Peyer's patch (tissue), 4 donors: ENCODE data around the gene TDRD12. TPM values are rescaled to one million over a fixed set of nuclear protein-coding genes. Genes with fewer than 3 reads are reported as not detected.

Source experiments
- DNase-seq, 3 donors: peaks; one replicate each; pipeline ENCODE4 v3.0.0-alpha.2; 2017 to 2019
- H3K27ac ChIP-seq, 4 donors: fragments of 200-600 bp; sonication (generic); one replicate each; pipeline ENCODE4 v1.5.1; 2016 to 2019
- H3K27me3 ChIP-seq, 2 donors: fragments of 200-600 bp; sonication (generic); one replicate each; pipeline ENCODE4 v1.5.1; 2019
- H3K36me3 ChIP-seq, 3 donors: fragments of 200-600 bp; sonication (generic); one replicate each; pipeline ENCODE4 v1.5.1; 2016 to 2019
- H3K4me1 ChIP-seq, 4 donors: fragments of 200-600 bp; sonication (generic); one replicate each; pipeline ENCODE4 v1.5.1; 2016 to 2019
- H3K4me3 ChIP-seq, 4 donors: fragments of 200-600 bp; sonication (generic); 1 replicate in 3 of 4; 2 replicates in 1 of 4; pipeline ENCODE4 v1.5.1; 2016 to 2019; ENCODE audit warnings: mild to moderate bottlenecking in 1 of 4
- H3K9me3 ChIP-seq, 4 donors: fragments of 200-600 bp; sonication (generic); one replicate each; pipeline ENCODE4 v1.5.1; 2016 to 2019; ENCODE audit warnings: mild to moderate bottlenecking in 1 of 4
- POLR2A ChIP-seq, 2 donors: fragments of 450-650 bp; IDR thresholded peaks; one replicate each; pipeline ENCODE4 v1.5.1; 2017; ENCODE audit warnings: antibody characterized with exemption in 2 of 2, mild to moderate bottlenecking in 2 of 2, moderate library complexity in 2 of 2
- total RNA-seq, 4 donors: library from RNA; depleted of rRNA; stranded (reverse); fragments of >200 nt; gene quantifications; one replicate each; pipeline ENCODE4 v1.1.0, GENCODE V29; 2016
- TF ChIP-seq, protein P1 (sequence below), 6 experiments: fragments of 450-650 bp in 4 of 6; fragments of 200-600 bp in 2 of 6; sonication (generic) in 1 of 6; IDR thresholded peaks; one replicate each; pipeline ENCODE4 v1.5.1; 2017 to 2019; ENCODE audit warnings: antibody characterized with exemption in 6 of 6, mild to moderate bottlenecking in 3 of 6, moderate library complexity in 1 of 6

TDRD12 gene
- 1 to 10 TPM in 1 of 4 donors, not detected in 3; 1.7 TPM for total RNA-seq

GRCh38 chr19:32719611-32720059, at the start of gene TDRD12:
TSS of gene TDRD12 (plus strand) at chr19:32719767. CDS start at chr19:32720073, 306 bp downstream.
- Histone ChIP-seq H3K36me3 (peaks cover 0 to 8% (median 0%) of the 10 kb centered on the region in 3 donors), H3K9me3 (no peaks in the 10 kb centered on the region), H3K27me3 (no peaks in the 10 kb centered on the region), H3K4me3 (no peak within 1 kb of the TSS), H3K4me1 (no peaks in the 10 kb centered on the region), H3K27ac (no peak within 1 kb of the TSS)
- TF ChIP-seq POLR2A (IDR thresholded peaks at IDR 0.05) = no peak
- no peak for DNase-seq

GRCh38 chr19:32671883-32672593, 47.5 kb upstream of the TDRD12 start:
- no peak for TF ChIP-seq POLR2A (IDR thresholded peaks at IDR 0.05)
- TF ChIP-seq, protein P1, sequence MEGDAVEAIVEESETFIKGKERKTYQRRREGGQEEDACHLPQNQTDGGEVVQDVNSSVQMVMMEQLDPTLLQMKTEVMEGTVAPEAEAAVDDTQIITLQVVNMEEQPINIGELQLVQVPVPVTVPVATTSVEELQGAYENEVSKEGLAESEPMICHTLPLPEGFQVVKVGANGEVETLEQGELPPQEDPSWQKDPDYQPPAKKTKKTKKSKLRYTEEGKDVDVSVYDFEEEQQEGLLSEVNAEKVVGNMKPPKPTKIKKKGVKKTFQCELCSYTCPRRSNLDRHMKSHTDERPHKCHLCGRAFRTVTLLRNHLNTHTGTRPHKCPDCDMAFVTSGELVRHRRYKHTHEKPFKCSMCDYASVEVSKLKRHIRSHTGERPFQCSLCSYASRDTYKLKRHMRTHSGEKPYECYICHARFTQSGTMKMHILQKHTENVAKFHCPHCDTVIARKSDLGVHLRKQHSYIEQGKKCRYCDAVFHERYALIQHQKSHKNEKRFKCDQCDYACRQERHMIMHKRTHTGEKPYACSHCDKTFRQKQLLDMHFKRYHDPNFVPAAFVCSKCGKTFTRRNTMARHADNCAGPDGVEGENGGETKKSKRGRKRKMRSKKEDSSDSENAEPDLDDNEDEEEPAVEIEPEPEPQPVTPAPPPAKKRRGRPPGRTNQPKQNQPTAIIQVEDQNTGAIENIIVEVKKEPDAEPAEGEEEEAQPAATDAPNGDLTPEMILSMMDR (IDR thresholded peaks at IDR 0.05) = no peak
- H3K4me1 ChIP-seq = peaks cover 3 to 46% (median 13%) of the 10 kb centered on the region in 4 donors
- H3K36me3 ChIP-seq = no peaks in the 10 kb centered on the region
- no peak overlapping the region for H3K27ac ChIP-seq
- H3K27me3 ChIP-seq = no peaks in the 10 kb centered on the region
- no peaks in the 10 kb centered on the region for H3K9me3 ChIP-seq
- no peak overlapping the region for H3K4me3 ChIP-seq
- no peak for DNase-seq

- Histone ChIP-seq H3K9me3 (no peaks in the 10 kb centered on the region), H3K4me1 (peaks cover 3 to 48% (median 13%) of the 10 kb centered on the region in 4 donors), H3K4me3 (no peak overlapping the region), H3K27me3 (no peaks in the 10 kb centered on the region), H3K27ac (no peak overlapping the region), H3K36me3 (no peaks in the 10 kb centered on the region)
- TF ChIP-seq POLR2A (IDR thresholded peaks at IDR 0.05) = no peak
- TF ChIP-seq, protein P1 (IDR thresholded peaks at IDR 0.05) = no peak
- DNase-seq = no peak
Measured at GRCh38 chr19:32672841-32673240, 46.7 kb upstream of the TDRD12 start.

GRCh38 chr19:32673573-32673972, 46.0 kb upstream of the TDRD12 start:
- TF ChIP-seq, protein P1 (IDR thresholded peaks at IDR 0.05) = no peak
- TF ChIP-seq POLR2A (IDR thresholded peaks at IDR 0.05) = no peak
- Histone ChIP-seq H3K27ac (no peak overlapping the region), H3K27me3 (no peaks in the 10 kb centered on the region), H3K9me3 (no peaks in the 10 kb centered on the region), H3K4me3 (peak overlapping the region in 1 of 4 donors; percentile 99), H3K4me1 (peaks cover 3 to 48% (median 13%) of the 10 kb centered on the region in 4 donors), H3K36me3 (no peaks in the 10 kb centered on the region)
- DNase-seq = no peak

DNA sequence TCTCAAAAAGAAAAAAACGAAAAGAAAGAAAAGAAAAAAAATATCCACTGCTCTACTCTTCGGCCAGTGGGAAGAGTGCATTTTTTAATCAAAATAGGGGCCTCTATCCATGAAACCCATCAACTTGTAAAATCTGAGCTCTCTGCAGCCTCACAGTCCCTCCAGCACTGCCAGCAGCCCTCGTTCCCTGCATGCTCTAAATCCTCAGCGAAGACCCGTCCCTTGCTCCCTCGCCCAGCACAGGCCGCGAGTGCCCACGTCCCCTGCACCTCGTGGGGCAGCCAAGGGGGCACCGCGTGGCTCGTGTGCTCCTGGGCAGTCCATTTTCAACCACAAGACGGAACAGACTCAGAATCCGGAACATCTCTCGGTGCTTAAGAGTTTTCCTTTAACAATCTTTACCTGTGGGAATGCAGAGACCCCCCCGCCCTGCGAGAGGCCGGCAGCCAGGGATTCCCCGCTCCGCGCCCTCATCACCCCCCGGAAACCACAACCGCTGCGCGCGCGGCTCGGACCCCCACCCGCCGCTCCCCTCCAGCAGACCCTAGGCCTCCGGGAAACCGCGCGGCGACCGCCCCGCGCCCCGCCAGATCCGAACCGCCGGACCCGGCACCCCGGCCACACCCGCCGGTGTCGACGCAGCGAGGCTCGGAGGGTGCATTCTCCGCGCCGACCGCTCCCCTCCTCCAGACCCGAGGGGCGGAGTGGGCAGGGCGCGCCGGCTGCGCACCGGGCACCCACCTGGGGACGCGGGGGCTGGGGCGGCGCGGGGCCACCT, 45.2 kb upstream of the TDRD12 start:
- Histone ChIP-seq H3K4me3 (peak overlapping the region; percentile 90 to 99 (median 94)), H3K4me1 (peaks cover 3 to 48% (median 13%) of the 10 kb centered on the region in 4 donors), H3K27me3 (no peaks in the 10 kb centered on the region), H3K9me3 (no peaks in the 10 kb centered on the region), H3K27ac (peak overlapping the region; percentile 82 to 93 (median 88)), H3K36me3 (no peaks in the 10 kb centered on the region)
- no peak for TF ChIP-seq POLR2A (IDR thresholded peaks at IDR 0.05)
- TF ChIP-seq, protein P1 (IDR thresholded peaks at IDR 0.05) = peak in 2 of 6 experiments; percentile 13 to 19
- no peak for DNase-seq
